Measurements from ENCODE around the gene STAG1.
"Not testable (repeated sequence)": the region's sequence is repeated elsewhere in the genome, so short reads cannot be mapped to it uniquely, and the experiment has no call there.

The STAG1 gene

DNA sequence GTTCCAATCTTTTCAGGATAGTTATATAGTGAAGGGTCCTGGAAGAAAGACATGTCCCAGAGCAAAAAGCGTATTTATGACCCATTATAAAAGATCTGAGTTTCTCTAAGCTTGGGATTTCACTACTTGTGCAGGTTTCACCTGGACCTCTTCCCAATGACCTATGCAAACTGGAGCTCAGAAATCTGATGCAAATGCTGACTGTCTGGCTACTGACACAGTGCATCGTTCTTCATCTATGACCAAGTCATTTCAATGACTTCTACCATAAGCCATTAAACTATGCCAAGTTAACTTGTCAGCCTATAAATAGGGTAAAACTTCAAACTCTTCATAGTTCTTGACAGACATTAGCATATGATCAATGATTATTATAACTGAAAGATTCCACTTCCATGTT is 11.1 kb downstream of the STAG1 start:
- no peak for DNase-seq

GRCh38 chr3:136740351-136740958 is 11.7 kb downstream of the STAG1 start:
- DNase-seq: no peak

DNA sequence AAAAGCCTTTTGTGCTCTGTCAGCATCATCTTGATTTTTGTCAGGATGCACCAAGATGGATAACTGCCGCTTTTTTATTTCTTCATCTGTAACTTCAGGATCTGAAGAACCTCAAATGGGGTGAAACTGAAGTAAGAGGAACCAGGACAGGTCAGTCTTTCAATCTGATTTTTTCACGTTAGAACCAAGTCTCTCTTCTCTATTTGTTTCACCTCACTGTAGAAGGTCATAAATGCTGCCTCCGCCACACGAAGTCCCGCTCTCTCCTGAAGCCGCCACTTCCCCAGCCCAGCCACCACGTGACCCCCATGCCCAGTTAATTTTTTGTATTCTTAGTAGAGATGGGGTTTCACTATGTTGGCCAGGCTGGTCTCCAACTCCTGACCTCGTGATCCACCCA is 15.2 kb downstream of the STAG1 start:
- not testable (repeated sequence) for DNase-seq

GRCh38 chr3:136735103-136735502 is 17.1 kb downstream of the STAG1 start:
- DNase-seq: no peak

DNA sequence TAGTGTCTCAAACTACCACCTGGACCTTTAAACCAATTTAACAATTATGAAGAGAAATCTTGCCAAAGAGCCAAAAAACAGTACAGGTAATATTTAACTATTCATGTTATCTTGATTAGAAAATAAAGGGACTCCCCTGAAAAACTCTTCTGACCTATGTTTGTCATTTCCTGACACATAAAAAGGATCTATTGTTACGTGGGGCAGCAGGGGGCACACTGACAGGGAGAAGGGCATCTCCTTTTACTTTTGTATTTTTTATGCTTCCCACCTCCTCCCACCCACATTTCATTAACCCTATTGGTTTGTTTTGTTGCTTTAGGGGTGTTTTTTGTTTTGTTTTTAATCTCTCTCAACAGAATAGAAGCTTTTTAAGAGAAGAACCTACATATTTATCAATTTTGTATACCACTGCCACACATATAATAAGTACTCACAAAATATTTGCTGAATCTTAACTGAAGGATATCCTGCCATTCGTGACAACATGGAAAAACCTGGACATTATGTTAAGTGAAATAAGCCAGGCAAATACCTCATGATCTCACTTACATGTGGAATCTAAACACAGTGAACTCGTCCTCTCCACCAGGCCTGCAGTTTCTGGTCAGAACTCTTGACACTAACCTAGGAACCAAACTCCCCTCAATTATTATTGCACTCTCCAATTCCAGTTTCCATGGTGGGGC is 17.7 kb downstream of the STAG1 start:
- no peak for DNase-seq

DNA sequence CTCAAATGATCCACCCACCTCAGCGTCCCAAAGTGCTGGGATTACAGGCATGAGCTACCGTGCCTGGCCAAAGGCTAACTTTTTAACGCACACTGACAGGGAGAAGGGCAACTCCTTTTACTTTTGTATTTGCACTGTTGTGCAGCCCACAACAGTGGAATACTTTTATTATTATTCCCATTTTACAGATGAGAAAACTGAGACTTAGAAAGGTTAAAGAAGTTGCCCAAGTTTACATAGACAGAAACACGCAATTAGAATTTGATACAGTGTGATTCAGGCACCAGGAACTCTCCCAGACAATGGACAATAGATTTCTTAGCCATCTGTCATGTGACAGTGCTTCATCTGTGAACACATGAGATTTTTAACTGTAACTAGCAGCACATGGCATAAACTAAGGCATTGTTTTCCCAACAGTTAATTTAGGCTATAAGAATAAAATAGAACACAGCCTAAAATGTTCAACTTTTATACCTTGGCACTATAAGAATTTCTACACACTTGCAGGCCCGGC is 18.8 kb downstream of the STAG1 start:
- DNase-seq: no peak

DNA sequence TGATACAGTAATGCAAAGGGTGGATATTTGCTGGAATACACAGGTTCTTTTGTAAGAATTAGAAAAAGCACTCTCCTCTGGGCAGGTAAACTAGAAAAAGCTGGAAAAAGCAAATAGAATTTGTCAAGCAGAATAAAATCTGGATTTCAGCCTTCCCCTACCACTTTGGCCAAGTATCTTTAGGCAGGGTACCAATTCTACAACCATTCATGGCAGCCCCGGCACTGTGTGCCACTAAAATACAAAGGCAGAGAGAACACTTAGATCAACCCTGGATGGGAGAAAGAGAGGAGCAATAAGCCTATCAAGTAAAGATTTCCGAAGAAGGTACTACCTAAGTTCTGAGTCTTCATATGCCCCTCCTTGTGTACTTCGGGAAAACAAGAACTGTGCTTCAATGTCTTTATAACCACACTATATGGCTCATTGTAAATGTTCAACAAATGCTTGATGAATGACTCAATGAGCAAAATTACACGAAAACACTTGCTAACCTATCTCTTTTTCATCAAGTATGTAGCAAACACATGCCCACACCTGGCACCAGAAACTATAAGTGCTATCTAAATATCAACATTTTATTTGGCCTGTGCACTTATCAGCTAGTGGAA is 20.8 kb downstream of the STAG1 start:
- no peak for DNase-seq

DNA sequence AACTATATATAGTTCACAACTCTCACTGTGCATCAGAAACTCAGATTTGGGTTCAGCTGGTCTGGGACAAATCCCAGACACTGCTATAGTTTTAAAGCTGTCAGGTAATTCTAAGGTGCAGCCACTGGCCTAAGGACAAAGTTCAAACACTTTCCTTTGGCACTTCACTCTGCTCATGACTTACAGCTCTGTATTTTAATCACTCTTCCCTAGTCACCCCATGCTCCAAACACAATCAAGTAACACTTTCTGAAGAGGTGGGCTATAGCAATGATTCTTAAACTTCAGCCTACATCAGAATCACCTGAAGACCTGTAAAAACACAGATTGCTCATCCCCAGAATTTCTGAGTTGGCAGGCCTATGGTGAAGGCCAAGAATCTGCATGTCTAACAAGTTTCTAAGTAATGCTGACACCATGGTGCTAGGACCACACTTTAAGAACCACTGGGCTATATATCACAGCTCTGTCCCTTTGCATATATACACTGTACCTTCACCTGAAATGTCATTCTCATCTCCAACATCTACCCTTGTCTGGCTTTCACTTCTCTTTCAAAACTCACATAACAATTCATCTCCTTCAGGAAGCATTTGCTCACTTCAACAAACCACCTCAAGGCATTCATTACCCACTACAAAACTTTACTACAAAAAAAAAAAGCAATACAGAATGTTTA is 21.4 kb downstream of the STAG1 start:
- DNase-seq: no peak

DNA sequence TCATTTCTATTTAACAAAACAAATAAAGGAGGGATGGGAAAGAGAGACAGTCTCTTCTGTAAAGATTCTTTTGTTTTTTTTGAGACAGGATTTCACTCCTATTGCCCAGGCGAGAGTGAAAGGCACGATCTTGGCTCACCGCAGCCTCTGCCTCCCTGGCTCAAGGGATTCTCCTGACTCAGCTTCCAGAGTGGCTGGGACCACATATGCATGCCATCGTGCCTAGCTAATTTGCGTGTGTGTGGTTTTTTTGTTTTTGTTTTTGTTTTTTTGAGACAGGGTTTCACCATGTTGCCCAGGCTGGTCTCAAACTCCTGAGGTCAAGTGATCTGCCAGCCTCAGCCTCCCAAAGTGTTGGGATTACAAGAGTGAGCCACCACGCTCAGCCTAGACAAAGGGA is 23.3 kb downstream of the STAG1 start:
- no peak for DNase-seq

- no peak for DNase-seq
Observed at GRCh38 chr3:136728473-136728872, 23.7 kb downstream of the STAG1 start.

- no peak for DNase-seq
Observed at GRCh38 chr3:136725468-136725867, 26.7 kb downstream of the STAG1 start.

- DNase-seq: not testable (repeated sequence)
Observed at GRCh38 chr3:136722916-136723315, 29.3 kb downstream of the STAG1 start.

DNA sequence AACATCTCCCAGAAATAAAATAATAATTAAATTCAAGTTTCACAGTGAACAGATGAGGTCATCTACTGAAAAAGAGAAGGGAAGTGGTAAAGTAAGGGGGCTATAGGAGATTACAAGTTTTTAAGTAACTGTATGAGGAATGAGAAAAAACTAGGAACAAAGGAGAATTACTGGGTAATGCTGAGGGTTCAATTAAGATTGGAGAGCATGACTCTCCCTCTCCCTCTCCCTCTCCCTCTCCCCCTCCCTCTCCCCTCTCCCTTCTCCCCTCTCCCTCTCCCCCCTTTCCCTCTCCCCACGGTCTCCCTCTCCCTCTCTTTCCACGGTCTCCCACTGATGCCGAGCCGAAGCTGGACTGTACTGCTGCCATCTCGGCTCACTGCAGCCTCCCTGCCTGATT is 29.8 kb downstream of the STAG1 start:
- DNase-seq: not testable (repeated sequence)

- no peak for DNase-seq
Observed at GRCh38 chr3:136720091-136720490, 32.1 kb downstream of the STAG1 start.

DNA sequence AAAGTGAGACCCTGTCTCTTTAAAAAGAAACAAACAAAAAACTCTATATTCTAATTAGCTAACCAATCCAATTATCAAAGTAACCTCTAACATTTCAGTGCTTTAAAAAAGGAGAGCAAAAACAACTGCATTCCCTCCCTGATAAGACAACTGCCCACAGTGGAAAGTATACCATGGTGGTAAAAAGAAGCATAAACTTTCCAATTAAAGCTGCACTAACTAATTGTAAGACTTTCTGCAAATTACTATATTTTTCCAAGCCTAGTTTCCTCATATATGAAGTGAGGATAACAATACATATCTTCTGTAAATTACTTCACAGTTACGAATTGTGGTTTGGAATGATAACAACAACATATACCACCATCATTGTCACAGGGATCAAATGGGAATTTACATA is 35.5 kb downstream of the STAG1 start:
- no peak for DNase-seq

GRCh38 chr3:136714020-136714419 is 38.2 kb downstream of the STAG1 start:
- no peak for DNase-seq

GRCh38 chr3:136712941-136713340 is 39.2 kb downstream of the STAG1 start:
- no peak for DNase-seq

GRCh38 chr3:136711888-136712287 is 40.3 kb downstream of the STAG1 start:
- DNase-seq: not testable (repeated sequence)

DNA sequence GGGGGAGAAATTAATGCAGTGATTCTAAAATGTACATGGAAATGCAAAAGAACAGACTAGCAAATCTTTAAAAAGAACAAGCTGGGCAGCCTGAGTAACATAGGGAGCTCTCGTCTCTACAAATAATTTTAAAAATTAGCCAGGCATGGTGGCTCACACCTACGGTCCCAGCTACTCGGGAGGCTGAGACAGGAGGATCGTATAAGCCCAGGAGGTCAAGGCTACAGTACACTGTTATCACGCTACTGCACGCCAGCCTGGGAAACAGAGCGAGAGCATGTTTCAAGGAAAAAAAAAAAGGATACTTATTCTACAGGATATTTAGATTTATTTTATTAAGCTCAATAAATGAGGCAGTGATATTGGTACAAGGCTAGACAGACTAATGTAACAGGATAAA is 40.9 kb downstream of the STAG1 start:
- DNase-seq: no peak

DNA sequence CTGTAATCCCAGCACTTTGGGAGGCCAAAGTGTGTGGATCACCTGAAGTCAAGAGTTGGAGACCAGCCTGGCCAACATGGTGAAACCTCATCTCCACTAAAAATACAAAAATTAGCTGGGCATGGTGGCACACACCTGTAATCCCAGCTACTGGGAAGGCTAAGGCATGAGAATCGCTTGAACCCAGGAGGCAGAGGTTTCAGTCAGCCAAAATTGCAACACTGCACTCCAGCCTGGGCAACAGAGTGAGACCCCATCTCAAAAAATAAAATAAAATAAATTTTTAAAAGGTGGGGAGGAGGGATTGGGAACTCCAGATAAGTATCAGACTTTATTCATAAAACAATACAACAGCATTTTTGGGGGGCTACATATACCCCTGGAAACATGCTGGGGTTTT is 42.4 kb downstream of the STAG1 start:
- DNase-seq: not testable (repeated sequence)

DNA sequence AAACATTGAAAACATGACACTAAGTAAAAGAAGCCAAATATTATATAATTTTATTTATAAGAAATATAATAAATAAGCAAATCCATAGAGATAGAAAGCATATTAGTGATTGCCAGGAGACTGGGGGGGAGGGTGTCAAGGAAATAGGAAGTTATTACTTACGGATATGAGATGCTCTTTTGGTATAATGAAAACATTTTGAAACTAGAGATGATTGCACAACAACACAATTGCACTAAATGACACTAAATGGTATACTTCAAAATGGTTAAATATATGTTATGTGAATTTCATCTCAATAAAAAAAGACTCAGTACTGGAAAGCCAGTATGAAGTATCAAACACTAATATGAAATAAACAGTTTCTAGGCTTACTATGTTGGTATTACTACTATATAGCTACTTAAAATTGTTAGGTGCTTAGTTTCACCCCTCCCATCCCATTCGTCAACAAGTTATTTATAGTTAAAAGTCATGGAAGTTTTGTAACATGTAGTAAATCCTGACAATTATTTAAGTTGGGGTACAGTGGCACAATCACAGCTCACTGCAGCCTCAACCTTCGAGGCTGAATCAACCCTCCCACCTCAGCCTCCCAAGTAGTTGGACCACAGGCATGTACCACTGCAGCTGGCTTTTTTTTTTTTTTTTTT is 43.7 kb downstream of the STAG1 start:
- no peak for DNase-seq

- no peak for DNase-seq
Observed at GRCh38 chr3:136703429-136703828, 48.7 kb downstream of the STAG1 start.

DNA sequence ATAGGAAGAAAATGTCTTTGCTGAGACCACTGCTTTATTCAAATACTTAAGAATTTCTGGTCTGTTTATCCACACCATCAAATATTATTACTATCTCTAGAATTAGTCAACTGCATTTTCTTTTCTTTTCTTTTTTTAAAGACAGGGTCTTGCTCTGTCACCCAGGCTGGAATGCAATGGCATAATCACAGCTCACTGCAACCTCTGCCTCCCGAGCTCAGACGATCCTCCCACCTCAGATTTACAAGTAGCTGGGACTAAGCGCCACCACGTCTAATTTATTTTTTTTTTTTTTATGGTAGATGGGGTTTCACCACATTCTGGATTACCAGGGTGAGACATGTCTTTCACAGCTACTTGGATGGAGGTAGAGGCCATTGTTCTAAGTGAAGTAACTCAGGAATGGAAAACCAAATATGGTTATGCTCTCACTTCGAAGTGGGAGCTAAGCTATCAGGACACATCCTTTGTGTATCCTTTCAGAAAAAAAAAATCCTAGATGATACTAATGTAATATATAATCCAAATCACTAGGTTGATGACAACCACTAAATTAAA is 52.8 kb downstream of the STAG1 start:
- no peak for DNase-seq

Measured in NCI-H1694 (cell line).